Measurements from ENCODE around the gene PRCD.

GRCh38 chr17:76550712-76551615, 11.1 kb downstream of the PRCD start:
- TF ChIP-seq CTCF (IDR thresholded peaks at IDR 0.05; ENCODE audit: poor library complexity, severe bottlenecking) (no peak), SMC3 (conservative IDR thresholded peaks at IDR 0.05; ENCODE audit: poor library complexity) (no peak), MXI1 (conservative IDR thresholded peaks at IDR 0.05; ENCODE audit: poor library complexity, severe bottlenecking) (no peak), EZH2 (IDR thresholded peaks at IDR 0.05; ENCODE audit: borderline replicate concordance, insufficient read depth, low read length, poor library complexity, severe bottlenecking) (no peak), RAD21 (conservative IDR thresholded peaks at IDR 0.05) (no peak)
